Embryonic facial prominence (tissue), 1 donor: ENCODE measurements around the gene CNOT8.
"Not testable (repeated sequence)": the region's sequence is repeated elsewhere in the genome, so short reads cannot be mapped to it uniquely, and the experiment has no call there.

Source experiments
- DNase-seq: peaks from one replicate; pipeline ENCODE4 v3.0.0-alpha.2; 2016; ENCODE audit errors: extremely low spot score

Gene CNOT8

DNA sequence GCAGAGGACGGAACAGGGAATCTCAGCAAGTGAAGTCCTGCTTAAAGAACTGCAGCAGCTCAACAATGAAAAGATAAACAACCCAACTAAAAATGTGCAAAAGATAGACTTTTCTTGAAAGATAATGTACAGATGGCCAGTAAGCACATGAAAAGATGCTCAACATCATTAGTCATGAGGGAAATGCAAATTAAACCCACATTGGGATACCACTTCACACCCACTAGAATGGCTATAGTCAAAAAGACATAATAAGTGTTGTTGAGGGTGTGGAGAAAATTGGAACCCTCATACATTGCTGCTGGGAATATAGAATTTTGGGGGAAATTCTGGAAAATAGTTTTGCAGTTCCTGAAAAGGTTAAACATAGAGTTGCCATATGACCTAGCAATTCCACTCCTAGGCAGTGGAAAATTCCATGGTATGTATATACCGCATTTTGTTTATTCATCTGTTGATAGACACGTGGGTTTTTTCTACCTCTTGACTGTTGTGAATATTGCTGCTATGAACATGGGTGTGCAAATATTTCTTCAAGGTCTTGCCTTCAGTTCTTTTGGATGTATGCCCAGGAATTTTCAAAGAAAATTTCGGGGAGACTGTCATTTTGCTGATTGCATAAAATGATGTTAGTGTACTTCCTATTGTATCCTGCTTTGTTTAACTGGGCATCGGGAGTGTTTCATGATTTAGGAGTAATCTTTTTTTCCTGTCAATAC, 7.2 kb downstream of the CNOT8 start:
- DNase-seq = no peak

DNA sequence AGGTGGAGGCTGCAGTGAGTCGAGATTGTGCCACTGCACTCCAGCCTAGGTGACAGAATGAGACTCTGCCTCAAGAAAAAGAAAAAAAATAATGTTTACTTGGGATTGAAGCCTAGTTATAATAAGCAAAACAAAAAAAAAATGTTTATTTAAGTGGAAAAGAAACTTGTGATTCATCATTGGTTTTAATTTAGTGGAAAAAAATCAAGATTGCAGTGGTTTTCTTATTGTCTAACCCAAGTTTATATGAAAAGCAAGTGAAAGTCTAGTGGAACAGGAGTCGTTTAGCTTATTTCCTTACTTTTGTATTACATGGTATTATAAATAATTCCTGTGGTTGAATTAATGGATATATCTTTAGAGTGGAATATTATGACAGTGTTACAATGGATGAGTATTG, 8.4 kb downstream of the CNOT8 start:
- DNase-seq = no peak

DNA sequence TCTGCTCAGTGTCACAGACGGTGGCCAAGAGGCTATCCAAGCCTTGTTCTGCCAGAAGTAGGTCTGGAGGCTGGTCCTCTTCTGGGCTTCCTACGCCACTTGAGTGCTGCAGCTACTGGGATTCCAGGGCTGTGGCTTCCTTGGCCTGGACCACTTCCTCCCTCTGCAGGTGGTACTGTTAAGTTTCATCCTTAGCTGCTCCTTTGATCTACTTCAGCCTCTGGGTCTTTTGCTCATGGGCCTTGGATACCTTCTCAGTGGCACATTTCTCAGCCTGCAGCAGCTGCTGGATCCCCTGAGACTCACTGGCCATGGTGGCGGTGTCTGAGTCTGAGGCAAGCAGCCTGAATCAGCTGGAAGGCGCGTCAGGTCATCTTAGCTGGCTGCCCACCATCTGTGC, 10.3 kb downstream of the CNOT8 start:
- DNase-seq = no peak

GRCh38 chr5:154871734-154872133, 13.3 kb downstream of the CNOT8 start:
- DNase-seq = no peak

GRCh38 chr5:154873791-154874331, 15.4 kb downstream of the CNOT8 start:
- DNase-seq = no peak

DNA sequence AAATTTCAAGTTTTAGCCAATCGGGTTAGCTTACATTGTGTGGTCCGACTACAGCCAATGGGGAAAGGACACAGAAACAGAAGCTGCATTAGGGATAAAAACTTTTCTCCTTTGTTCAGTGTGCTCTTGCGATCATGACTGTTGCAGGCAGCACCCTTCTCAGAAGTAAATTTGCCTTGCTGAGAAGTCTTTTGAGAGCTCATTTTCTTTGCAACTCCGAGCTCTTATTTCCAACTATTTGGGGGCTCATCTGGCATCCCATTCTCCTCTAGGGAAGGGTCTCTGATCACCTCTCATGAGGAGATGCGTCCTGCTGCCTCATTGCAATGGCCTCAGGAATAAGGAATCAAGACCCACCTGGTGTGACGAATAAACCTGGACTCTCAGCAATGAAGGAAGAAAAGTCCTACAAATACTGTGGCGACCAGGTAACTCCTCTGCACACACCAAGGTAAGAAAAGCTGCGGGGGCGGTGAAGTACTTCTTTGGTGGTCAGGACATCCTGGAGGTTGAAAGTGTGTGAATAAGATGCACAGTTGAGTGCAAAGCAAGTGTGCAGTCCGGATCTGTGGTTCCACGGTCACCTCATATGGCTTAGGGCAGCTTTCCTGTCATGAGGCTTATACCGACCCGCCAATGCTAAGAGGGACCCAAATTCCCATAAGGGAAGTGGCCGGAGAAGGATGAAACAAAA, 20.4 kb downstream of the CNOT8 start:
- no peak for DNase-seq

DNA sequence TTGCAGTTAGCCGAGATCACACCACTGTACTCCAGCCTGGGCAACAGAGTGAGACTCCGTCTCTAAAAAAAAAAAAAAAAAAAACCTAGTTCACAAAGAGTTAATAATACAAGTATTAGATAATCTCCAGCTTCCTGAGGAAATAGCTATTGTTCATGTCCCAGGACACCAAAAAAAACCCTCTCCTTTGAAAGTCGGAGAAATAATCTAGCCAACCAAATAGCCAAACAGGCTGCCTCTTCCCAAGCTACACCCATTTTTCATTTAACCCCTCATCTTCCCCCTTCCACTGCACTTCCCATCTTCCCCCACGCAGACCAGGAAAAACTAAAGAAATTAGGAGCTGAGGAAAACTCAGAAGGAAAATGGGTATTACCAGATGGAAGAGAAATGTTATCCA, 23.6 kb downstream of the CNOT8 start:
- no peak for DNase-seq

DNA sequence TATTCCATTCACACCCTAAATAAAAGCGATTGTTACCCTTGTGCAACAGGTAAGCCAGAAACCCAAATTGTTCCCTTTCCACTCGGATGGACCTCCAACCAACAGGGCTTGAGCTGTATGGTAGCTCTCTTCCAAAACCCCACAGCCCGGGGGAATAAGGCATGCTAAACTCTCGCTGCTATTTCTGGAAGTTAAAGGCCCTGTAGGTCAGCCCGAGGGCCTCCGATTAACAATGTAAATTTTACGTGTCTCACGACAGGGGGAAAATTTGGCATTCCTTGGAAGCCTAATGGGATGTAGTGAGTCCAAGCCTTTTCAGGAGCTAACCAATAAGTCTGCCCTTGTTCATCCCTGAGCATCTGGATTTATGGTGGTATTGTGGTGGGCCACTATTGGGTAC, 26.0 kb downstream of the CNOT8 start:
- DNase-seq = no peak

GRCh38 chr5:154885439-154885838, 27.0 kb downstream of the CNOT8 start:
- no peak for DNase-seq

DNA sequence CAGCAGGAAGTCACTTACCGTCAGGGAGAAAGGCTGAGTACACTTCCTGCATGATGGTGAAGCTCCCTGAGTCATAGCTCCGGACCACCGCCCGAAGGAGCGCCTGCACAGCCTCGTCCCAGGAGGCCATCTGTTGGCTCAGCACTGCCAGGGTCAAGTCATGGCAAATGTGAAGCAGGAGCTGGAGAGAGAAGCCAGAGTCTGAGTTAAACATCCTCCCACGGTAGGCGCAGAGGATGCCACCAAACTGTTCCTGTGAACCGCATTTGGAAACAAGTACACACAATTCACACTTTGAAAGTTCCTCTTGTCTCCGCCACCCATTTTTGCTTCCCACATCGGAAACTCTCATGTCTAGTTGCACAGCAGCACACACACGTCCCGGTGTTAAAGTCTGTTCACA, 33.9 kb downstream of the CNOT8 start:
- no peak for DNase-seq

- no peak for DNase-seq
Measured at GRCh38 chr5:154893381-154893780, 35.0 kb downstream of the CNOT8 start.

DNA sequence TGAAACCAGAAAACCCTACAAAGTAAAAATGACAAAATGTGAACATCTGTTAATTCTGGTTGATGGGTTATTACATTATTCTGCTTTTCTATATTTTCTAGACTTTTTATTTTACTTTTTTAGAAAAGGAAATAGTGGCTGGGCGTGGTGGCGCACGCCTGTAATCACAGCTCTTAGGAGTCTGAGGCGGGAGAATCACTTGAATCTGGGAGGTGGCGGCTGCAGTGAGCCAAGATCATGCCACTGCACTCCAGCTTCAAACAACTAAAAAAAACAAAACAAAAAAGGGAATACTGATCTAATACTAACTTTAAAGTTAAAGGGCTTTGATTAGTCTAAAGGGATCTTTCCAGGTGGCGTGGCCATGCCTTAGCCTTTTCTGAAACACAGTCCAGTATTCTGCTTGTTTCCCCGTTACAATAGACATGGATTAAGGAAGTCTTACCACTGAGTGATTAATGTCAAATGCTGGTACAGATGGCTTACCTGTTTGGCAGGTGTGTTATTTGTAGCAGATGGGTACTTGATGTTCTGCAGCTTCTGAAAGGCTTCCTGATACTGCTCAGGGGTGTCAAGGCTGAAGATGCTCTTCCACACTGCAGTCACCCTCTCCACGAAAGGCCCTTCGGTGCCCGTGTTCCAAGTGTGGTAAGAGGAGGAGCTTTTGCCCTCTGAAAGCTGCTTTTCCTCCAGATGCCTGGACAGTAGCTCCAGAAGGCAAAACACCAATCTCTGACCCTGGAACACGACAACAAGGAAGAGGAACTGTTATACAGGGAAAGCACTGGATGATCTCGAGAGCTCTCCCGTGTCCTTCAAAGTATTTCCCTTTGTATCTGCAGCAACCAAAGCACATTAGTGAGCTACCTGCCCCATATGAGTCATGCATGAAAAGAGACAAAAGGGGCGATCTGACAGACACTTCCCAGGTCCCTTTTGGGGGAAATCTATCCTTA, 37.5 kb downstream of the CNOT8 start:
- no peak for DNase-seq

- no peak for DNase-seq
Measured at GRCh38 chr5:154896562-154897165, 38.2 kb downstream of the CNOT8 start.

- no peak for DNase-seq
Measured at GRCh38 chr5:154898210-154898609, 39.8 kb downstream of the CNOT8 start.

- no peak for DNase-seq
Measured at GRCh38 chr5:154899151-154899816, 40.9 kb downstream of the CNOT8 start.

- no peak for DNase-seq
Measured at GRCh38 chr5:154900066-154900465, 41.6 kb downstream of the CNOT8 start.

- no peak for DNase-seq
Measured at GRCh38 chr5:154901276-154901675, 42.8 kb downstream of the CNOT8 start.

- DNase-seq = no peak
Measured at GRCh38 chr5:154901913-154902312, 43.5 kb downstream of the CNOT8 start.

GRCh38 chr5:154905601-154906000, 47.2 kb downstream of the CNOT8 start:
- DNase-seq = not testable (repeated sequence)

DNA sequence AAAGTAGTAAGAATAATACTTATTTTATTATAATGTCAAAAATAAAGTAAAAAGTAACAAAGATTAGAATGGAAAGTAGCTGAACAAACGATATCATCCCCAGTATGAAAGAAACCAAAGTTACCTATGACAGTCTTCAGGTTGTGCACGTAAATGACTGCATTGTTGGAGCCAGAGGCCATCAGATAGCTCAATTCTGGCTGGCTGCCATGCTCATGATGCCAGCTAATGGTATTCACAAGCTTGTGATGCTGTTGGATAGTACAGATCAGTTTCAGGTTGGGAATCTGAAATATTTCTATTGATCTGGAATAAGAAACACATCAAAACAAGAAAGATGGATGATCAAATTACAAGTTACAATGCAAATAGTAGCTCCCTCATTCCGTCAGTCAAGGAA, 58.4 kb downstream of the CNOT8 start:
- DNase-seq = no peak

GRCh38 chr5:154917757-154918156, 59.3 kb downstream of the CNOT8 start:
- DNase-seq = no peak
